Measurements from ENCODE around the gene ZNF219.
A peak's percentile ranks its signal among the peaks of the same experiment; 100 is the strongest.
"Not testable (repeated sequence)": the region's sequence is repeated elsewhere in the genome, so short reads cannot be mapped to it uniquely, and the experiment has no call there.

ZNF219 gene

DNA sequence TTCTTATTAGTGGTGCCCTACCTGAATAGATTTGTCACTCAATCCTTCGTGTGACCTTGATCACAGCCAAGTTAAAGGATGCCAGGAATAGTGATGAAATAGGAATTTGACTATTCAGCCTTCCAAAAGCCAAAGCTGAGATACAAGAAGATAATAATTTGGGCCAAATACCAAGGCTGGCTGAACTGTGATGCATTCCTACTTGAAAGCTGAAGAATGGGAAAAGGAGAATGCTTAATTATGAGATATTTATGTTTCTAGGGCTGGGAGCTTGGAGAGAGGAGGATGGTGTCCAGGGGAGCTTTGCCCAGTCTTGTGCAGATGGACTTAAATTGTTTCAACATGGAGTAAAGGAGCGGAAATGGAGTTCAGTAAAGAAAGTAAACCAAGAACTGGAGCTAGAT, 51.1 kb downstream of the ZNF219 start:
- no peak for DNase-seq (ENCODE audit: low read depth, low spot score)

DNA sequence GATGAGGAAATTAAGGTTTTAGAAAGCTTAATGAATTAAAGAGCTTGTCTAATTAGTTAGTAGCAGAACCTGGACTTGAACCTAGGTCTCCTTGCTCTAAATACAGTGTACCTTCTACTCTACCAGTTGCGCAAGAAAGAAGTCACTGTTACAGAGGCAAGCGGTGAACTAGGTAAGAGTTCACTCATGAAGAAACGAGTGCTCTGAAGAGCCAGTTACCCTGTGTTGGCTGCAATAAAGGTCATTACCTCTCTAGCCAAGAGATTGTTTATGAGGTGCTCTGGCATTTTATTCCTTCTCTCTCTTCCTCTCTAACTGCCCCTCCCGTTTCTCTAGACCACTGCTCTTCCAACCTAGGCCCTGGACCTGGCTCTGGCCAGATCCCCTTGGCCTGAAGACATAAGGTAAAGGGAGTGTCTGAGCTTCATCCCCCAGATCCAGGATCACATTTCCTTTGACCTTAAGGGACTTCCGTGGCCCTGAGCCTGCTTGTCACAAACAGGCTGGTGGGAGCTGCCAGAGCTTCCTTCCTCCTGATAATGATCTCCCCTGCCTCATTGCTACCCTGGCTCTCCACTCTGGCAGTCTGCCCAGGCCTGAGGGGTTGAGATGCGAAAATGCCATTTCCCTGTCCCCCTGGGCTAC, 54.4 kb downstream of the ZNF219 start:
- DNase-seq (ENCODE audit: low read depth, low spot score), result peak; percentile 82

DNA sequence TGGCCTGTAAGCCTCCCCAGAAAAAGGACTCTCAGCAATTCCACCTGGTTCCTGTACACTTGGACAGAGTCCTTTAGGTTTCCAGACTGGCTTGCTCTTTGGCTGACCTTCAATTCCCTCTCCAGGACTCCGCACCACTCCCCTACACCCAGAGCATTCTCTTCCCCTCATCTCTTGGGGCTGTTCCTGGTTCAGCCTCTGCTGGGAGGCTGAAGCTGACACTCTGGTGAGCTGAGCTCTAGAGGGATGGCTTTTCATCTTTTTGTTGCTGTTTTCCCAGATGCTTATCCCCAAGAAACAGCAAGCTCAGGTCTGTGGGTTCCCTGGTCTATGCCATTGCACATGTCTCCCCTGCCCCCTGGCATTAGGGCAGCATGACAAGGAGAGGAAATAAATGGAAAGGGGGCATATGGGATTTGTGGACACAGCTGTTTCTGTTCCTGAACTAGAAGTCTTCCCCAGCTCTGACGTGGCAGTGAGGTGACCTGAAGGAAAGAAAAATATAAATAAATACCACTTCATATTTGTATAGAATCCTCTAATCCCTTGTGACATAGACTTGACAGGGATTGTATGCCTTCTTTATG, 55.0 kb downstream of the ZNF219 start:
- no peak for DNase-seq (ENCODE audit: low read depth, low spot score)

DNA sequence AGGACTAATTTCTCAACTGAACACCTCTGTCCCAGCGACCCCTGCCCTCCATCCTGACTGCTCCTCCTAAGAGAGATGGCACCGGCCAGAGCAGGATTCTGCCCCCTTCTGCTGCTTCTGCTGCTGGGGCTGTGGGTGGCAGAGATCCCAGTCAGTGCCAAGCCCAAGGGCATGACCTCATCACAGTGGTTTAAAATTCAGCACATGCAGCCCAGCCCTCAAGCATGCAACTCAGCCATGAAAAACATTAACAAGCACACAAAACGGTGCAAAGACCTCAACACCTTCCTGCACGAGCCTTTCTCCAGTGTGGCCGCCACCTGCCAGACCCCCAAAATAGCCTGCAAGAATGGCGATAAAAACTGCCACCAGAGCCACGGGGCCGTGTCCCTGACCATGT, 55.5 kb downstream of the ZNF219 start:
- DNase-seq (ENCODE audit: low read depth, low spot score), result no peak

DNA sequence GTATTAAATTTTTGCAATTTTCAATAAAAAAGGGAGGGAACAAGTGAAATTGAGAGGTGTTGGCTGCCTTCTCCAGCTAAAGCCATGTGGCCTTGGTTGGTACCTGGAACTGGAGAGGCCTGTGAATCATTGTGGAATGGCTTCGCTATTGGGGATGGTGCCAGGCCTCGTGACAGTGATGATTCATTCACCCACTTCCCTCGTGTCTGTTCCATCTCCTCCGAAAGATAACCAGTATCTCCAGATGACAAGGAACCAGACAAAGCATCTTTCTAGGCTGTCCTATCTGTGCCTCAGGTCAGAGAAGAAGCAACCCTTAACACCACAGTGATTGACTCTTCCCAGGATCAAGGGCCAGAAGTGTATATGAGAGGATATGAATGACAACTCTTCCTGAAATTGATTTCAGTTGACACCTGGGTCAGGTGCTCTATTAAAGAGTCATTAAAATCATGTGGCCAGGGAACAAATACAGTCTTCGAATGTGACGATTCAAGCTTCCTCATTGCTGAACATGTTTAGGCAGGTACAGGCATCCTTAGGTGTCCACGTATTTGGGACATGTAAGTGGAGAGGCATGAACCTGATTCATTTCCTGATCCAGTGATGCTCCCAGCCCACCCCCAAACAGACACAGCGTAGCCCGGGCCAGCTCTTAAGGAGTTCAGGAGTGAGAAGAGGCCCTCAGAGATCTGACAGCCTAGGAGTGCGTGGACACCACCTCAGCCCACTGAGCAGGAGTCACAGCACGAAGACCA, 56.6 kb downstream of the ZNF219 start, which contains the start of gene RNASE7:
RNASE7 (plus strand) TSS at position 687 of the 758 bp plus-strand sequence. CDS start 631 bp downstream, outside the sequence.
- no peak for DNase-seq (ENCODE audit: low read depth, low spot score)

DNA sequence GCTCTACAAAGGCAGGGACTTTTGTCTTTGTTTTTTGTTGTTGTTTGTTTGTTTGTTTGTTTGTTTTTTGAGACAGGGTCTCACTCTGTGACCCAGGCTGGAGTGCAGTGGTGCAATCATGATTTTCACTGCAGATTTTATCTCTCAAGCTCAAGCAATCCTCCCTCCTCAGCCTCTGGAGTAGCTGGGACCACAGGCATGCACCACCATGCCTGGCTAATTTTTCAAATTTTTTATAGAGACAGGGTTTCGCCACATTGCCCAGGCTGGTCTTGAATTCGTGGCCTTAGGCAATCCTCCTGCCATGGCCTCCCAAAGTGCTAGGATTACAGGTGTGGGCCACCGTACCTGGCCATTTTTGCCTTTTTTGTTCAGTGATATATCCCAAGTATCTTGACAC, 57.5 kb downstream of the ZNF219 start:
- DNase-seq (ENCODE audit: low read depth, low spot score), result not testable (repeated sequence)

DNA sequence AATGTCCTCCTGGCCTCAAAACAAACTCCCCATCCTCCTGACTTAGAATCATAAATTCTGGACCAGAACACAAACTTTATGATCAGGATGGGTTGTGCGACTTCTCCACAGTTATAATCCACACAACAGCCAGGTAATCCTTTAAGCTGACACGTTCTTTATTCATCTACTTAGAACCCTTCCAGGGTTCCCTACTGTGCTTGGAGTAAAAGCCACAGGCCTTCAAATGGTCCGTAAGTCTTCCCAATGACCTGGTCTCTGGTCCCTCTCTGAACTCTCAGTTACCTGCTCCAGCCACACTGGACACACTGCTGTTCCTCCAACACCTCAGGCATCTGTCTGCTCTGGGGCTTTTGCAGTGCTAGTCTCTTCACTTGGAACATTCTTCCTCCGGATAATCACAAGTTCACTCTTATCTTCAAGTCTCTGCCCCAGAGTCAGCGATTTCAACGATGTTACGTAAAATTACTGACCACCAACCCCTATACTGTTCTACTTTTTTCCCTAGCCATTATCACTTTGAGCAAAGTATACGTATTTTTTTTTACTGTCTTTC, 58.0 kb downstream of the ZNF219 start:
- no peak for DNase-seq (ENCODE audit: low read depth, low spot score)
